Psoas muscle (tissue), 8 donors: ENCODE data around the gene SRSF5. TPM values are rescaled to one million over a fixed set of nuclear protein-coding genes. Genes with fewer than 3 reads are reported as not detected.
A peak's percentile ranks its signal among the peaks of the same experiment; 100 is the strongest.

ENCODE experiments used
- ATAC-seq, 4 donors: fragments of 200-7000 bp; cut with Tn5 transposase; one replicate each; pipeline ENCODE4 v1.9.1; 2020; ENCODE audit warnings: moderate library complexity in 3 of 4, mild to moderate bottlenecking in 2 of 4
- DNase-seq, 2 donors: peaks; one replicate each; pipeline ENCODE4 v3.0.0-alpha.2; 2020
- H3K27ac ChIP-seq: fragments of 200-600 bp; one replicate; pipeline ENCODE4 v1.8.0; 2022
- H3K27me3 ChIP-seq, 3 donors: fragments of 200-600 bp in 1 of 3; one replicate each; pipeline versions ENCODE4 v1.6.1 to v1.8.0; 2013 to 2022; ENCODE audit warnings: low read length in 2 of 3, mild to moderate bottlenecking in 2 of 3, moderate library complexity in 1 of 3; ENCODE audit not compliant: insufficient read depth in 3 of 3
- H3K36me3 ChIP-seq, 2 donors: fragments of 200-600 bp in 1 of 2; one replicate each; pipeline versions ENCODE4 v1.6.1 to v1.8.0; 2013 to 2022; ENCODE audit warnings: low read depth in 1 of 2, mild to moderate bottlenecking in 1 of 2, moderate library complexity in 1 of 2; ENCODE audit not compliant: insufficient read depth in 1 of 2
- H3K4me1 ChIP-seq: fragments of 200-600 bp; one replicate; pipeline ENCODE4 v1.8.0; 2022
- H3K4me3 ChIP-seq: fragments of 200-600 bp; one replicate; pipeline ENCODE4 v1.8.0; 2022; ENCODE audit warnings: mild to moderate bottlenecking
- H3K9me3 ChIP-seq: fragments of 200-600 bp; one replicate; pipeline ENCODE4 v1.8.0; 2022
- WGBS, 3 donors: extraction: QIAGEN DNeasy Blood & Tissue Kit; methylation state at CpG; one replicate each; pipeline versions ENCODE4 v1.1.6 to v1.1.7; 2013; 5-methylcytosine and 5-hydroxymethylcytosine counted together
- intact Hi-C, 2 donors: fragments of 100-400 bp; cut with DNase I; formaldehyde crosslinking; loops; one replicate each; pipeline versions ENCODE4 v1.11.0 to v1.14.2; 2022
- polyA plus RNA-seq, 3 donors: library from polyadenylated mRNA; stranded (reverse); fragments of 200-250 nt; gene quantifications; one replicate each; pipeline ENCODE4 v1.2.3, GENCODE V29; 2013
- total RNA-seq, 4 donors: library from RNA; stranded (reverse); fragmentation: NEBNext Ultra II Directional in 2 of 4; extraction: Animal tissue kit (Norgen Biotek cat#: 25700) in 2 of 4; gene quantifications; one replicate each; pipeline versions ENCODE4 v1.2.1 to v1.2.4, GENCODE V29; 2021 to 2023
- TF ChIP-seq, protein P1 (sequence below): fragments of 200-600 bp; IDR thresholded peaks from one replicate; pipeline ENCODE4 v1.8.0; 2022; ENCODE audit warnings: antibody characterized with exemption
- donor health status: healthy with polysubstance abuse.
- donor health status: DM: no; HTN: no; CAD: no; lungs with moderate emphysema.
- donor health status: Bipolar disorder and iron deficiency.
- donor health status: healthy.
- donor health status: DM: yes; HTN: yes; CAD: no.
- donor health status: DM: no; HTN: no; CAD: no.
- donor health status: DM: no; HTN: no; CAD: no.
- donor health status: DM: yes; HTN: yes; CAD: no.

The SRSF5 gene
- total and polyA plus RNA-seq, 7 donors = 72.7 to 171 (median 103) TPM

- TF ChIP-seq, protein P1, sequence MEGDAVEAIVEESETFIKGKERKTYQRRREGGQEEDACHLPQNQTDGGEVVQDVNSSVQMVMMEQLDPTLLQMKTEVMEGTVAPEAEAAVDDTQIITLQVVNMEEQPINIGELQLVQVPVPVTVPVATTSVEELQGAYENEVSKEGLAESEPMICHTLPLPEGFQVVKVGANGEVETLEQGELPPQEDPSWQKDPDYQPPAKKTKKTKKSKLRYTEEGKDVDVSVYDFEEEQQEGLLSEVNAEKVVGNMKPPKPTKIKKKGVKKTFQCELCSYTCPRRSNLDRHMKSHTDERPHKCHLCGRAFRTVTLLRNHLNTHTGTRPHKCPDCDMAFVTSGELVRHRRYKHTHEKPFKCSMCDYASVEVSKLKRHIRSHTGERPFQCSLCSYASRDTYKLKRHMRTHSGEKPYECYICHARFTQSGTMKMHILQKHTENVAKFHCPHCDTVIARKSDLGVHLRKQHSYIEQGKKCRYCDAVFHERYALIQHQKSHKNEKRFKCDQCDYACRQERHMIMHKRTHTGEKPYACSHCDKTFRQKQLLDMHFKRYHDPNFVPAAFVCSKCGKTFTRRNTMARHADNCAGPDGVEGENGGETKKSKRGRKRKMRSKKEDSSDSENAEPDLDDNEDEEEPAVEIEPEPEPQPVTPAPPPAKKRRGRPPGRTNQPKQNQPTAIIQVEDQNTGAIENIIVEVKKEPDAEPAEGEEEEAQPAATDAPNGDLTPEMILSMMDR = no peak
- Histone ChIP-seq H3K27me3 (no peaks in the 10 kb centered on the region), H3K36me3 (peaks cover 14 to 46% of the 10 kb centered on the region in 2 donors), H3K4me3 (peak overlapping the region; percentile 97), H3K9me3 (no peaks in the 10 kb centered on the region), H3K4me1 (peaks cover 36% of the 10 kb centered on the region), H3K27ac (peak overlapping the region; percentile 100)
- peak; percentile 94 to 97 for DNase-seq
- ATAC-seq = peak; percentile 86 to 93 (median 92)
- intact Hi-C loops = loop anchor here in 1 of 2 donors (2.0 kb wide), 1 partner anchor 421 kb away; the partner anchor contains the start of gene SLC8A3
- WGBS, 3 donors = 0 to 1% (median 1%) methylated on average over 52 to 54 of the region's 54 CpGs
Measured at GRCh38 chr14:69767369-69767999, 542 bp downstream of the SRSF5 start.

GRCh38 chr14:69768873-69769272, 1.9 kb downstream of the SRSF5 start:
- TF ChIP-seq, protein P1 = no peak
- Histone ChIP-seq H3K4me1 (peaks cover 36% of the 10 kb centered on the region), H3K9me3 (no peaks in the 10 kb centered on the region), H3K27me3 (no peaks in the 10 kb centered on the region), H3K4me3 (peak overlapping the region; percentile 97), H3K36me3 (peaks cover 22 to 60% of the 10 kb centered on the region in 2 donors), H3K27ac (peak overlapping the region; percentile 100)
- ATAC-seq (no peak), DNase-seq (no peak)
- 69 to 80% (median 71%) methylated on average over 8 of the region's 8 CpGs for WGBS, 3 donors
- intact Hi-C loops = no loop called here

- intact Hi-C loops = no loop called here
- Histone ChIP-seq H3K4me3 (peak overlapping the region; percentile 97), H3K4me1 (peaks cover 36% of the 10 kb centered on the region), H3K27ac (peak overlapping the region; percentile 100), H3K27me3 (no peaks in the 10 kb centered on the region), H3K9me3 (no peaks in the 10 kb centered on the region), H3K36me3 (peaks cover 25 to 68% of the 10 kb centered on the region in 2 donors)
- TF ChIP-seq, protein P1 = no peak
- DNase-seq (no peak), ATAC-seq (no peak)
- WGBS, 3 donors = 90 to 91% (median 90%) methylated on average over 22 of the region's 22 CpGs
Measured at GRCh38 chr14:69769623-69770022, 2.7 kb downstream of the SRSF5 start.

- ATAC-seq (no peak), DNase-seq (no peak)
- peaks cover 38% of the 10 kb centered on the region for H3K4me1 ChIP-seq
- H3K9me3 ChIP-seq = no peaks in the 10 kb centered on the region
- TF ChIP-seq, protein P1 = no peak
- intact Hi-C loops = no loop called here
- no peaks in the 10 kb centered on the region for H3K27me3 ChIP-seq
- H3K4me3 ChIP-seq = peak overlapping the region; percentile 97
- 76 to 86% (median 78%) methylated on average over 3 of the region's 3 CpGs for WGBS, 3 donors
- H3K36me3 ChIP-seq = peaks cover 25 to 77% of the 10 kb centered on the region in 2 donors
- H3K27ac ChIP-seq = peak overlapping the region; percentile 11
Measured at GRCh38 chr14:69770559-69770958, 3.6 kb downstream of the SRSF5 start.

DNA sequence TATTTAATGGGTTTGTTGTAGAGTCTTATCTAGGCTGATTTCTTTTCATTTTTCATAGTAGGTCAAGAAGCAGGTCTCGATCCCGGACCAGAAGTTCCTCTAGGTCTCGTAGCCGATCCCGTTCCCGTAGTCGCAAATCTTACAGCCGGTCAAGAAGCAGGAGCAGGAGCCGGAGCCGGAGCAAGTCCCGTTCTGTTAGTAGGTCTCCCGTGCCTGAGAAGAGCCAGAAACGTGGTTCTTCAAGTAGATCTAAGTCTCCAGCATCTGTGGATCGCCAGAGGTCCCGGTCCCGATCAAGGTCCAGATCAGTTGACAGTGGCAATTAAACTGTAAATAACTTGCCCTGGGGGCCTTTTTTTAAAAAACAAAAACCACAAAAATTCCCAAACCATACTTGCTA, 4.2 kb downstream of the SRSF5 start:
- Histone ChIP-seq H3K27ac (peak overlapping the region; percentile 11), H3K4me1 (peaks cover 42% of the 10 kb centered on the region), H3K36me3 (peaks cover 25 to 83% of the 10 kb centered on the region in 2 donors), H3K9me3 (no peaks in the 10 kb centered on the region), H3K4me3 (no peak overlapping the region), H3K27me3 (no peaks in the 10 kb centered on the region)
- TF ChIP-seq, protein P1 = no peak
- 89 to 93% (median 91%) methylated on average over 16 of the region's 16 CpGs for WGBS, 3 donors
- no peak for ATAC-seq
- intact Hi-C loops = no loop called here
- no peak for DNase-seq
